ENCODE results near the gene CHP1.
"Not testable (repeated sequence)": the region's sequence is repeated elsewhere in the genome, so short reads cannot be mapped to it uniquely, and the experiment has no call there.

The CHP1 gene

GRCh38 chr15:41292521-41292920 is 61.5 kb downstream of the CHP1 start:
- DNase-seq (ENCODE audit: low read depth), result no peak

GRCh38 chr15:41301139-41301538 is 70.1 kb downstream of the CHP1 start:
- not testable (repeated sequence) for DNase-seq (ENCODE audit: low read depth)

DNA sequence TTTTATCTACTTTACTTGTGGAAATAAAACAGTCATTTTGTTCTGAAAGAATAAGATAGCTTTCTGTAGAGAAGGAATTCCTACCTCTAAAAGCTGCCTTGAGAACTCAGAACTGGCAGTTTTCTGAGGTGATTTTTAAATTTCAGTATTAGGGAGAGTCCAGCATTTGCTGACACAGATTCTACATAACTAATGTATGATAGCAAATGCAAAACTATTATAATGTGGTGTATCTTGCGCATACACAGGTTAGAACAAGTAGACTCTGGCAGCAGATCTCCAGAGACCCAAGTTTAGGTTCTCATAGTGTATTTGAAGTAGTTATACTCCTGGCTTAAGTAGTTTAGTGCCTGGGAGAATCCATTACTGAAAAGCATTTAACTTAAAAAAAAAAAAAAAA is 70.5 kb downstream of the CHP1 start:
- no peak for DNase-seq (ENCODE audit: low read depth)

DNA sequence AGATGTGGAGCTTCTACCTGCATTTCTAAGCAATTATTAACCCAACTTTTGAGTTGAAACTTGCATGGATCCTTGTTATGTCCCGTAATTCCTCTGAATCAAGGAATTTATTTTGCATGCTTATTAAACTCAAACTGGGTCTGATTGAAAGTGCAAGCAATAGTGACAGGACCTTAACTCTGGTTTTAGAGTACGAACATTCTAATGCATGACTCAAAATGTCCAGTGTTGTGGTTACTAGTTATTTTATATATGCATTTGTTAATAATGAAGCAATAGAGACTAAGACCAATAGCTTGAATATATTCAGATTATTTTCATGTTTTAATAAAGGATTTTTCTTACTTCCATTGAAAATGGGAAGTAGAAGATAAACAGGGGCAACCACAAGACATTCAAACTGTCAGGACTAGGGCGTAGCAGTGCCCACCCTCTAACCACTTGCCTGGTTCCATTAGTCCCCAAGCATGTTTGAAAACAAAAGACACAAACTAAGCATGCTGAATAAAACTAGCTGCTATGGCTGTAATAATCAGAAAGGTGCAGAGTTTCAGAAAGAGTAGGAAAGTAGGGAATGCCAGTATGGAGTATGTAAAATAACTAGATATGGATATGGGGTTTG is 73.2 kb downstream of the CHP1 start:
- no peak for DNase-seq (ENCODE audit: low read depth)

DNA sequence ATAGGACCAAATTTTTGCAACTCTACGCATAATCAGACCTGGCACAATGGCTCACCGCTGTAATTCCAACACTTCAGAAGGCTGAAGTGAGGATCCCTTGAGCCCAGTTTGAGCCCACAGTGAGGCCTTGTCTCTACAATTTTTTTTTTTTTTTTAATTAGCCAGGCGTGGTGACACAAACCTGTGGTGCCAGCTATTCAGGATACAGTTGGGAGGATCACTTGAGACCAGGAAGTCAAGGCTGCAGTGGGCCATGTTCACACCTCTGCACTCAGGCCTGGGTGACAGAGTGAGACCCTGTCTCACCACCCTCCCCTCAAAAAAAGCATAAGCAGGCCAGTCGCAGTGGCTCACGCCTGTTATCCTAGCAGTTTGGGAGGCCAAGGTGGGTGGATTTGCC is 76.6 kb downstream of the CHP1 start:
- no peak for DNase-seq (ENCODE audit: low read depth)

GRCh38 chr15:41309226-41309905 is 78.3 kb downstream of the CHP1 start:
- DNase-seq (ENCODE audit: low read depth), result no peak

DNA sequence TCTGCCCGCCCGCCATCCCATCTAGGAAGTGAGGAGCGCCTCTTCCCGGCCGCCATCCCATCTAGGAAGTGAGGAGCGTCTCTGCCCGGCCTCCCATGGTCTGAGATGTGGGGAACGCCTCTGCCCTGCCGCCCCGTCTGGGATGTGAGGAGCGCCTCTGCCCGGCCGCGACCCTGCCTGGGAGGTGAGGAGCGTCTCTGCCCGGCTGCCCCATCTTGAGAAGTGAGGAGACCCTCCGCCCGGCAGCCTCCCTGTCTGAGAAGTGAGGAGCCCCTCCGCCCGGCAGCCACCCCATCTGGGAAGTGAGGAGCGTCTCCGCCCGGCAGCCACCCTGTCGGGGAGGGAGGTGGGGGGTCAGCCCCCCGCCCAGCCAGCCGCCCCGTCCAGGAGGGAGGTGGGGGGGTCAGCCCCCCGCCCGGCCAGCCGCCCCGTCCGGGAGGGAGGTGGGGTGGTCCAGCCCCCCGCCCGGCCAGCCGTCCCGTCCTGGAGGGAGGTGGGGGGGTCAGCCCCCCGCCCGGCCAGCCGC is 89.8 kb downstream of the CHP1 start:
- not testable (repeated sequence) for DNase-seq (ENCODE audit: low read depth)

GRCh38 chr15:41323611-41324010 is 92.5 kb downstream of the CHP1 start:
- DNase-seq (ENCODE audit: low read depth), result no peak

DNA sequence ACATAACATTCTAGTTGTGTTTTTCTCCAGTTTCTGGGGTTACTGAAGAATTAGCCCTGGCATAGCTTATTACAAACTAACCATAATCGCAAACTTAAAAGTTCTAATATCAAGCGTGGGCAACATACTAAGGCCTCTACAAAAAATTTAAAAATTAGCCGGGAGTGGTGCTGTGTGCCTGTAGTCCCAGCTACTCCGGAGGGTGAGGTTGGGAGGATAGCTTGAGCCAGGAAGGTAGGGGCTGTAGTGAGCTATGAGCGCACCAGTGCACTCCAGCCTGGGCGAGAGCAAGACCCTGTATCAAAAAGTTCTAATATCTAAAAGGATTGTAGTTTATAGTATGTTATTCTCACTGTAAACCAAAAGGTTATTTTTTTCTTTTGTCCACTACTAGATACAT is 100.2 kb downstream of the CHP1 start:
- no peak for DNase-seq (ENCODE audit: low read depth)
